ENCODE data around the gene PTPN4. TPM values are rescaled to one million over a fixed set of nuclear protein-coding genes. Genes with fewer than 3 reads are reported as not detected.

PTPN4 gene
- total and polyA plus RNA-seq, 9 of the 15 experiments (the other 6 are each of a cell fraction or from before 2014, with no cell fraction given), result 5.0 to 32.8 (median 27.3) TPM

GRCh38 chr2:119934319-119934718, 174.6 kb downstream of the PTPN4 start:
- ChIA-PET CTCF (ENCODE audit: low intra/inter-chr PET ratio) (no interaction called here), POLR2A (no interaction called here)
- no peak overlapping the region for H2AFZ ChIP-seq (ENCODE audit: low read depth, low read length)
- no peaks in the 10 kb centered on the region for H3K4me1 ChIP-seq (replicated peaks in 1 of 2; ENCODE audit: control insufficient read depth in 2 of 2, insufficient read depth in 2 of 2, low read length in 2 of 2)
- BruUV-seq (replicated peaks), result no TSS peak
- H3K9ac ChIP-seq (ENCODE audit: insufficient read depth in 1 of 2, low read depth in 2 of 2, low read length in 2 of 2), result no peak overlapping the region
- H3K9me1 ChIP-seq (ENCODE audit: control insufficient read depth, insufficient read depth, low read length), result no peaks in the 10 kb centered on the region
- TF ChIP-seq RFX1 (IDR thresholded peaks at IDR 0.05), result no peak
- TF ChIP-seq MAFK (IDR thresholded peaks at IDR 0.05; ENCODE audit: low read length), result peak; percentile 79
- TF ChIP-seq ZBTB33 (CRISPR knock-in tag; IDR thresholded peaks at IDR 0.05), result no peak
- peak; percentile 70 for TF ChIP-seq MAFF (IDR thresholded peaks at IDR 0.05; ENCODE audit: low read length)
- no peak for TF ChIP-seq GABPB2 (CRISPR knock-in tag; conservative IDR thresholded peaks at IDR 0.05)
- TF ChIP-seq ERF (CRISPR knock-in tag; IDR thresholded peaks at IDR 0.05), result no peak
- peak; percentile 77 for TF ChIP-seq C11orf30 (IDR thresholded peaks at IDR 0.05; ENCODE audit: low read depth)
- TF ChIP-seq ZNF316 (IDR thresholded peaks at IDR 0.05), result peak; percentile 91
- TF ChIP-seq ZNF511 (CRISPR knock-in tag; IDR thresholded peaks at IDR 0.05), result no peak
- TF ChIP-seq MAFG (tag; conservative IDR thresholded peaks at IDR 0.05), result peak; percentile 68; the same call in 1 of the 2 replicates
- TF ChIP-seq HEY1 (CRISPR knock-in tag; IDR thresholded peaks at IDR 0.05; ENCODE audit: borderline replicate concordance), result no peak
- H3K27ac ChIP-seq (ENCODE audit: extremely low read depth, low read depth, low read length), result no peak overlapping the region
- no peaks in the 10 kb centered on the region for H3K79me2 ChIP-seq (ENCODE audit: control insufficient read depth, insufficient read depth, low read length)
- H3K4me2 ChIP-seq (ENCODE audit: insufficient read depth, low read length), result no peak overlapping the region
- DNase-seq (ENCODE audit: extremely low read depth in 1 of 4, low spot score in 3 of 4) (no peak), ATAC-seq (no peak), FAIRE-seq (no peak)
- H3K27me3 ChIP-seq (ENCODE audit: control insufficient read depth in 2 of 2, insufficient read depth in 2 of 2, low read length in 2 of 2), result no peaks in the 10 kb centered on the region
- peaks cover 17% of the 10 kb centered on the region; the same call in 1 of the 3 replicates for H3K36me3 ChIP-seq (ENCODE audit: control insufficient read depth, insufficient read depth, low read length)
- H4K20me1 ChIP-seq (replicated peaks; ENCODE audit: control insufficient read depth, insufficient read depth, low read length), result no peaks in the 10 kb centered on the region
- no peaks in the 10 kb centered on the region for H3K9me3 ChIP-seq (replicated peaks; ENCODE audit: control insufficient read depth, insufficient read depth, low read depth, low read length)
- no peak overlapping the region for H3K4me3 ChIP-seq
- in situ Hi-C loops (cut with MboI), result no loop called here
- intact Hi-C loops (cut with micrococcal nuclease), result no loop called here

Data from K562 (cell line).